ENCODE results near the gene IPCEF1. TPM values are rescaled to one million over a fixed set of nuclear protein-coding genes. Genes with fewer than 3 reads are reported as not detected.

The IPCEF1 gene
- total RNA-seq, 1 donor from 2014 or later: not detected

DNA sequence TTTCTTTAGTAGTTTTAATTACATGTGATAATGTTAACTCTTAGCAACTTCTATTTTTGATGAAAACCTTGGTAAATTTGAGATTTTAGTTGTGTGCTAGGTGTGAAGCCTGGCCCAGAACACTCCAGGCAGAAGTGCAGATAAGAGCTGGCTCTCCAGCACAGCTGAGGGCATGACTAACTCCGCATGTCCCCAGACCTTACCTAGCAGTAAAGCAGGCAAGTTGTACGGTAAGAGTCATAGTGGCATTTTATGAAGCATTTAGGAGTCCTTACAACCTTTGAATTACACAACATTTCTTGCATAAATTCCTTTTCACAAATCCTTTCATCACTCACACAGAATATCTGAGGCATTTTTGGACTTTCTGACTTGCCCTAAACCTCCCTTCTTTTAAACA, 250.4 kb downstream of the IPCEF1 start:
- intact Hi-C loops (cut with DNase I): no loop called here

More for the DNA sequence above, 250.4 kb downstream of the IPCEF1 start:
- no peak overlapping the region for H3K4me3 ChIP-seq
- no peak overlapping the region for H3K27ac ChIP-seq
- no peaks in the 10 kb centered on the region for H3K36me3 ChIP-seq
- H3K27me3 ChIP-seq: no peaks in the 10 kb centered on the region
- no peak for DNase-seq (ENCODE audit: low spot score in 2 of 2)
- H3K4me1 ChIP-seq: no peaks in the 10 kb centered on the region
- no peaks in the 10 kb centered on the region for H3K9me3 ChIP-seq
- TF ChIP-seq, protein P1, sequence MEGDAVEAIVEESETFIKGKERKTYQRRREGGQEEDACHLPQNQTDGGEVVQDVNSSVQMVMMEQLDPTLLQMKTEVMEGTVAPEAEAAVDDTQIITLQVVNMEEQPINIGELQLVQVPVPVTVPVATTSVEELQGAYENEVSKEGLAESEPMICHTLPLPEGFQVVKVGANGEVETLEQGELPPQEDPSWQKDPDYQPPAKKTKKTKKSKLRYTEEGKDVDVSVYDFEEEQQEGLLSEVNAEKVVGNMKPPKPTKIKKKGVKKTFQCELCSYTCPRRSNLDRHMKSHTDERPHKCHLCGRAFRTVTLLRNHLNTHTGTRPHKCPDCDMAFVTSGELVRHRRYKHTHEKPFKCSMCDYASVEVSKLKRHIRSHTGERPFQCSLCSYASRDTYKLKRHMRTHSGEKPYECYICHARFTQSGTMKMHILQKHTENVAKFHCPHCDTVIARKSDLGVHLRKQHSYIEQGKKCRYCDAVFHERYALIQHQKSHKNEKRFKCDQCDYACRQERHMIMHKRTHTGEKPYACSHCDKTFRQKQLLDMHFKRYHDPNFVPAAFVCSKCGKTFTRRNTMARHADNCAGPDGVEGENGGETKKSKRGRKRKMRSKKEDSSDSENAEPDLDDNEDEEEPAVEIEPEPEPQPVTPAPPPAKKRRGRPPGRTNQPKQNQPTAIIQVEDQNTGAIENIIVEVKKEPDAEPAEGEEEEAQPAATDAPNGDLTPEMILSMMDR (IDR thresholded peaks at IDR 0.05): no peak

Other genes with a start within 250 kb of the IPCEF1 start
- 9.7 TPM for gene CNKSR3, start 153.9 kb upstream of the IPCEF1 start, total RNA-seq

Measured in ascending aorta (tissue), 2 donors.